ENCODE results near the gene ITLN2. TPM values are rescaled to one million over a fixed set of nuclear protein-coding genes. Genes with fewer than 3 reads are reported as not detected.
"Not testable (repeated sequence)": the region's sequence is repeated elsewhere in the genome, so short reads cannot be mapped to it uniquely, and the experiment has no call there.

Gene ITLN2
- total RNA-seq, 1 donor from 2014 or later, result not detected

DNA sequence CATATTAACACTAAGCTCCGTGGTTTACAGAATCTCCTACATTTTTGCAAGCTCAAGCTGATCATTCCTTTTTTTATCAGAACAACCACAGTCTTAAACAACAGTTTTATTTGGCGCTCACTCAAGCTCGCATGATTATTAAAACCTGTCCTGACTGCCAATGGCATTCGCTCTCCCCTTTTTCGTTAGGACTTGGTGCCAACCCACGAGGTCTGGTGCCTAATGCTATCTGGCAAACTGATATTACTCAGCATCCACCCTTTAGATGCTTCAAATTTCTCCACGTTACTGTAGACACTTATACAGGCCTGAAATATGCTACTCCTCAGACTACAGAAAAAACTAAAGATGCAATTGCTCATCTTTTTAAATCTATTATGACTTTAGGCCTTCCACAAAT is 46.6 kb downstream of the ITLN2 start:
- DNase-seq (ENCODE audit: low read depth in 2 of 2), result no peak

- no peak for DNase-seq (ENCODE audit: low read depth in 2 of 2)
Measured at GRCh38 chr1:160905617-160905989, 49.0 kb downstream of the ITLN2 start.

GRCh38 chr1:160904783-160905616 is 49.6 kb downstream of the ITLN2 start:
- DNase-seq (ENCODE audit: low read depth in 2 of 2), result no peak

DNA sequence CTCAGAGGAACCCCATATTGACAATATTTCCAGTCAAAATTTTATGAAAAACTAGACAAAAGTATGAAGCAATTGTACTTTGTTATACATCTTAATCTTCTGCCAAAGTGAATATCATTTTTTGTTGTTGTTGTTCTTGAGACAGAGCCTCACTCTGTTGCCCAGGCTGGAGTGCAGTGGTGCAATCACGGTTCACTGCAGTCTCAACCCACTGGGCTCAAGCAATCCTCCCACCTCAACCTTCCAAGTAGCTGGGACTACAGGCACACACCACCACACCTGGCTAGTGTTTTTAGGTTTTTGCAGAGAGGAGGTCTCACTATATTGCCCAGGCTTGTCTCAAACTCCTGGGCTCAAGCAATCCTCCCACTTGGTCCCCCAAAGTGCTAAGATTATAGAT is 52.4 kb downstream of the ITLN2 start:
- not testable (repeated sequence) for DNase-seq (ENCODE audit: low read depth in 2 of 2)

GRCh38 chr1:160901768-160902167 is 52.8 kb downstream of the ITLN2 start:
- no peak for DNase-seq (ENCODE audit: low read depth in 2 of 2)

- not testable (repeated sequence) for DNase-seq (ENCODE audit: low read depth in 2 of 2)
Measured at GRCh38 chr1:160900683-160901082, 53.9 kb downstream of the ITLN2 start.

Other genes starting within 250 kb of the ITLN2 start
- not detected in 2 replicates for gene CD48, start 243.0 kb downstream of the ITLN2 start, total RNA-seq
- gene SLAMF7, start 215.6 kb downstream of the ITLN2 start, total RNA-seq, result not detected in 2 replicates
- gene LY9, start 158.6 kb downstream of the ITLN2 start, total RNA-seq, result not detected in 2 replicates
- not detected in 2 replicates for gene CD244, start 91.9 kb downstream of the ITLN2 start, total RNA-seq
- gene ITLN1, start 69.6 kb downstream of the ITLN2 start, total RNA-seq, result not detected in 2 replicates
- gene F11R, start 66.3 kb upstream of the ITLN2 start, total RNA-seq, result 92.2 and 191 TPM in 2 replicates
- gene TSTD1, start 84.2 kb upstream of the ITLN2 start, total RNA-seq, result 6.0 and 6.7 TPM in 2 replicates
- gene USF1, start 91.2 kb upstream of the ITLN2 start, total RNA-seq, result 83.2 and 94.9 TPM in 2 replicates
- gene ARHGAP30, start 115.1 kb upstream of the ITLN2 start, total RNA-seq, result not detected in 2 replicates
- gene NECTIN4, start 134.7 kb upstream of the ITLN2 start, total RNA-seq, result under 0.01 and 0.26 TPM in 2 replicates
- gene KLHDC9, start 143.6 kb upstream of the ITLN2 start, total RNA-seq, result 0.76 and 1.7 TPM in 2 replicates
- gene PFDN2, start 163.2 kb upstream of the ITLN2 start, total RNA-seq, result 27.7 and 31.1 TPM in 2 replicates
- gene NIT1, start 163.3 kb upstream of the ITLN2 start, total RNA-seq, result 8.6 and 10.0 TPM in 2 replicates
- gene DEDD, start 177.9 kb upstream of the ITLN2 start, total RNA-seq, result 32.3 and 60.6 TPM in 2 replicates
- 108 and 127 TPM in 2 replicates for gene UFC1, start 199.2 kb upstream of the ITLN2 start, total RNA-seq
- gene USP21, start 204.7 kb upstream of the ITLN2 start, total RNA-seq, result 3.3 and 5.6 TPM in 2 replicates
- 13.0 and 18.3 TPM in 2 replicates for gene PPOX, start 211.6 kb upstream of the ITLN2 start, total RNA-seq
- 17.5 and 28.6 TPM in 2 replicates for gene B4GALT3, start 222.7 kb upstream of the ITLN2 start, total RNA-seq
- gene ADAMTS4, start 244.2 kb upstream of the ITLN2 start, total RNA-seq, result 12.5 and 15.8 TPM in 2 replicates
- 196 and 206 TPM in 2 replicates for gene NDUFS2, start 247.6 kb upstream of the ITLN2 start, total RNA-seq

Data from dermis microvascular lymphatic vessel endothelial cell (primary cell).